ENCODE results near the gene MAGEC1. TPM values are rescaled to one million over a fixed set of nuclear protein-coding genes. Genes with fewer than 3 reads are reported as not detected.

Gene MAGEC1
- polyA plus RNA-seq, 1 donor from 2014 or later = not detected

GRCh38 chrX:141958675-141959074, 55.0 kb downstream of the MAGEC1 start:
- Histone ChIP-seq H2AFZ (ENCODE audit: low read depth, low read length) (no peak overlapping the region), H3K27ac (ENCODE audit: low read length) (no peak overlapping the region), H3K36me3 (ENCODE audit: insufficient read depth, low read length) (no peaks in the 10 kb centered on the region), H3K9me2 (ENCODE audit: insufficient read depth, low read length) (no peaks in the 10 kb centered on the region), H3F3A (ENCODE audit: insufficient read depth, low read length, poor library complexity, severe bottlenecking) (no peaks in the 10 kb centered on the region), H3K79me2 (replicated peaks; ENCODE audit: insufficient read depth, low read length) (no peaks in the 10 kb centered on the region), H3K27me3 (ENCODE audit: insufficient read depth, low read depth, low read length) (no peaks in the 10 kb centered on the region), H4K20me1 (ENCODE audit: insufficient read depth) (no peaks in the 10 kb centered on the region), H3K9me3 (ENCODE audit: low read length) (no peaks in the 10 kb centered on the region), H3K9ac (ENCODE audit: low read length) (no peak overlapping the region), H3K4me2 (ENCODE audit: low read length) (no peak overlapping the region), H3K4me3 (ENCODE audit: low read length) (no peak overlapping the region)
- TF ChIP-seq MXI1 (conservative IDR thresholded peaks at IDR 0.05; ENCODE audit: poor library complexity, severe bottlenecking) = no peak
- TF ChIP-seq REST (IDR thresholded peaks at IDR 0.05; ENCODE audit: borderline replicate concordance) = no peak

Other genes with a start within 250 kb of the MAGEC1 start
- not detected in 2 replicates for gene SPANXD, start 205.2 kb upstream of the MAGEC1 start, polyA plus RNA-seq
- gene MAGEC3, start 65.6 kb upstream of the MAGEC1 start, polyA plus RNA-seq = 2.3 and 3.6 TPM in 2 replicates

All from neural cell (in vitro differentiated cells).